ENCODE measurements around the gene WASF2.

- TF ChIP-seq CTCF (IDR thresholded peaks at IDR 0.05), result no peak
- TF ChIP-seq POLR2A (IDR thresholded peaks at IDR 0.05), result no peak
Measured at GRCh38 chr1:27427816-27428315, 62.1 kb downstream of the WASF2 start.
